ENCODE data around the gene SH3PXD2A. TPM values are rescaled to one million over a fixed set of nuclear protein-coding genes. Genes with fewer than 3 reads are reported as not detected.

Gene SH3PXD2A
- polyA plus RNA-seq, 1 donor = 32.0 TPM

Other genes starting within 250 kb of the SH3PXD2A start
- 24.1 TPM for gene STN1, start 62.6 kb upstream of the SH3PXD2A start, polyA plus RNA-seq (ENCODE audit: insufficient read length)
- 73.6 TPM for gene SLK, start 111.6 kb upstream of the SH3PXD2A start, polyA plus RNA-seq (ENCODE audit: insufficient read length)
- gene COL17A1, start 230.3 kb upstream of the SH3PXD2A start, polyA plus RNA-seq (ENCODE audit: insufficient read length) = 0.63 TPM